Measurements from ENCODE around the gene PTGDR2. TPM values are rescaled to one million over a fixed set of nuclear protein-coding genes. Genes with fewer than 3 reads are reported as not detected.

The PTGDR2 gene
- total and polyA plus RNA-seq, 9 of the 15 experiments (the other 6 are each of a cell fraction or from before 2014, with no cell fraction given), result 0.51 to 2.6 (median 1.6) TPM

- no peak for TF ChIP-seq ZBTB17 (CRISPR knock-in tag; IDR thresholded peaks at IDR 0.05)
- no peak for TF ChIP-seq ESRRB (CRISPR knock-in tag; IDR thresholded peaks at IDR 0.05; ENCODE audit: borderline replicate concordance)
- 0 out of 2 replicates have a peak, but pooled peaks have one; percentile 10 for TF ChIP-seq SPI1 (IDR thresholded peaks at IDR 0.05; ENCODE audit: borderline replicate concordance, low read depth, low read length)
- no peak for TF ChIP-seq TSC22D4 (tag; IDR thresholded peaks at IDR 0.05)
- peak; percentile 10; the same call in 1 of the 2 replicates for TF ChIP-seq RAD51 (IDR thresholded peaks at IDR 0.05; ENCODE audit: borderline replicate concordance, low read depth)
- no peak for TF ChIP-seq ZNF274 (IDR thresholded peaks at IDR 0.05; ENCODE audit: borderline replicate concordance, low read depth, low read length)
- no peak for TF ChIP-seq ZNF717 (CRISPR knock-in tag; IDR thresholded peaks at IDR 0.05)
- TF ChIP-seq HLTF (IDR thresholded peaks at IDR 0.05), result no peak
- no peak for TF ChIP-seq JUN (IDR thresholded peaks at IDR 0.05; ENCODE audit: borderline replicate concordance, low read depth, low read length)
- TF ChIP-seq JUN (CRISPR knock-in tag; IDR thresholded peaks at IDR 0.05; ENCODE audit: borderline replicate concordance), result no peak
- TF ChIP-seq BMI1 (IDR thresholded peaks at IDR 0.05; ENCODE audit: low read length), result no peak
- no peak for TF ChIP-seq ZNF146 (CRISPR knock-in tag; IDR thresholded peaks at IDR 0.05; ENCODE audit: unreplicated experiment)
- peak; percentile 79 for TF ChIP-seq RBM25 (IDR thresholded peaks at IDR 0.05; ENCODE audit: low read depth, low read length, severe bottlenecking)
- TF ChIP-seq XRCC3 (IDR thresholded peaks at IDR 0.05), result no peak
- TF ChIP-seq ZBTB33 (CRISPR knock-in tag; IDR thresholded peaks at IDR 0.05), result no peak
- no peak for TF ChIP-seq PURB (CRISPR knock-in tag; IDR thresholded peaks at IDR 0.05; ENCODE audit: low read depth)
- peak; percentile 52 for TF ChIP-seq ZFP36 (IDR thresholded peaks at IDR 0.05; ENCODE audit: low read depth, low read length, partially characterized antibody)
- no peak for TF ChIP-seq CAMTA2 (CRISPR knock-in tag; conservative IDR thresholded peaks at IDR 0.05)
- TF ChIP-seq ZNF133 (CRISPR knock-in tag; IDR thresholded peaks at IDR 0.05), result no peak
- TF ChIP-seq, protein P1, sequence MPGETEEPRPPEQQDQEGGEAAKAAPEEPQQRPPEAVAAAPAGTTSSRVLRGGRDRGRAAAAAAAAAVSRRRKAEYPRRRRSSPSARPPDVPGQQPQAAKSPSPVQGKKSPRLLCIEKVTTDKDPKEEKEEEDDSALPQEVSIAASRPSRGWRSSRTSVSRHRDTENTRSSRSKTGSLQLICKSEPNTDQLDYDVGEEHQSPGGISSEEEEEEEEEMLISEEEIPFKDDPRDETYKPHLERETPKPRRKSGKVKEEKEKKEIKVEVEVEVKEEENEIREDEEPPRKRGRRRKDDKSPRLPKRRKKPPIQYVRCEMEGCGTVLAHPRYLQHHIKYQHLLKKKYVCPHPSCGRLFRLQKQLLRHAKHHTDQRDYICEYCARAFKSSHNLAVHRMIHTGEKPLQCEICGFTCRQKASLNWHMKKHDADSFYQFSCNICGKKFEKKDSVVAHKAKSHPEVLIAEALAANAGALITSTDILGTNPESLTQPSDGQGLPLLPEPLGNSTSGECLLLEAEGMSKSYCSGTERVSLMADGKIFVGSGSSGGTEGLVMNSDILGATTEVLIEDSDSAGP (CRISPR knock-in tag; IDR thresholded peaks at IDR 0.05), result no peak
These were observed 25.1 kb downstream of the PTGDR2 start (continued) for GRCh38 chr11:60830478-60831142.

Data from K562 (cell line).